ENCODE results near the gene ETF1. TPM values are rescaled to one million over a fixed set of nuclear protein-coding genes. Genes with fewer than 3 reads are reported as not detected.
"Not testable (repeated sequence)": the region's sequence is repeated elsewhere in the genome, so short reads cannot be mapped to it uniquely, and the experiment has no call there.

The ETF1 gene
- total RNA-seq, 1 donor, result 113 TPM

- Histone ChIP-seq H4K20me1 (ENCODE audit: insufficient read depth, low read length) (peaks cover 22% of the 10 kb centered on the region), H3K79me2 (ENCODE audit: insufficient read depth, low read length) (peaks cover 74% of the 10 kb centered on the region), H2AFZ (ENCODE audit: low read length) (no peak overlapping the region), H3K9me3 (ENCODE audit: low read depth, low read length) (no peaks in the 10 kb centered on the region), H3K36me3 (ENCODE audit: insufficient read depth, low read length) (peaks cover 80% of the 10 kb centered on the region), H3K4me3 (ENCODE audit: insufficient read depth, low read length) (no peak overlapping the region), H3K27me3 (ENCODE audit: insufficient read depth, low read length) (no peaks in the 10 kb centered on the region), H3K27ac (ENCODE audit: low read depth, low read length) (no peak overlapping the region), H3K4me1 (ENCODE audit: insufficient read depth, low read length) (peaks cover 10% of the 10 kb centered on the region), H3K4me2 (ENCODE audit: insufficient read depth, low read length) (no peak overlapping the region)
- no peak for DNase-seq (ENCODE audit: insufficient read length, low spot score, missing footprints)
- TF ChIP-seq CTCF (IDR thresholded peaks at IDR 0.05; ENCODE audit: extremely low read depth, low read depth, low read length), result no peak
Observed at GRCh38 chr5:138515556-138516245, 27.3 kb downstream of the ETF1 start.

GRCh38 chr5:138514021-138514420 is 29.0 kb downstream of the ETF1 start:
- Histone ChIP-seq H3K79me2 (ENCODE audit: insufficient read depth, low read length) (peaks cover 61% of the 10 kb centered on the region), H3K36me3 (ENCODE audit: insufficient read depth, low read length) (peaks cover 87% of the 10 kb centered on the region), H3K9me3 (ENCODE audit: low read depth, low read length) (no peaks in the 10 kb centered on the region), H3K4me1 (ENCODE audit: insufficient read depth, low read length) (peaks cover 4% of the 10 kb centered on the region), H3K4me3 (ENCODE audit: insufficient read depth, low read length) (no peak overlapping the region), H4K20me1 (ENCODE audit: insufficient read depth, low read length) (peaks cover 21% of the 10 kb centered on the region), H2AFZ (ENCODE audit: low read length) (no peak overlapping the region), H3K4me2 (ENCODE audit: insufficient read depth, low read length) (no peak overlapping the region), H3K27me3 (ENCODE audit: insufficient read depth, low read length) (no peaks in the 10 kb centered on the region), H3K27ac (ENCODE audit: low read depth, low read length) (no peak overlapping the region)
- no peak for TF ChIP-seq CTCF (IDR thresholded peaks at IDR 0.05; ENCODE audit: extremely low read depth, low read depth, low read length)
- DNase-seq (ENCODE audit: insufficient read length, low spot score, missing footprints), result no peak

GRCh38 chr5:138508958-138509357 is 34.1 kb downstream of the ETF1 start:
- Histone ChIP-seq H3K79me2 (ENCODE audit: insufficient read depth, low read length) (peaks cover 16% of the 10 kb centered on the region), H3K27me3 (ENCODE audit: insufficient read depth, low read length) (no peaks in the 10 kb centered on the region), H3K4me2 (ENCODE audit: insufficient read depth, low read length) (no peak overlapping the region), H3K9me3 (ENCODE audit: low read depth, low read length) (no peaks in the 10 kb centered on the region), H3K4me1 (ENCODE audit: insufficient read depth, low read length) (peaks cover 11% of the 10 kb centered on the region), H3K27ac (ENCODE audit: low read depth, low read length) (no peak overlapping the region), H2AFZ (ENCODE audit: low read length) (no peak overlapping the region), H3K4me3 (ENCODE audit: insufficient read depth, low read length) (no peak overlapping the region), H4K20me1 (ENCODE audit: insufficient read depth, low read length) (peaks cover 12% of the 10 kb centered on the region), H3K36me3 (ENCODE audit: insufficient read depth, low read length) (peaks cover 74% of the 10 kb centered on the region)
- TF ChIP-seq CTCF (IDR thresholded peaks at IDR 0.05; ENCODE audit: extremely low read depth, low read depth, low read length), result no peak
- DNase-seq (ENCODE audit: insufficient read length, low spot score, missing footprints), result no peak

GRCh38 chr5:138507485-138507884 is 35.6 kb downstream of the ETF1 start:
- not testable (repeated sequence) for H3K4me2 ChIP-seq (ENCODE audit: insufficient read depth, low read length)
- H3K36me3 ChIP-seq (ENCODE audit: insufficient read depth, low read length), result peaks cover 59% of the 10 kb centered on the region
- peaks cover 14% of the 10 kb centered on the region for H4K20me1 ChIP-seq (ENCODE audit: insufficient read depth, low read length)

More at GRCh38 chr5:138507485-138507884, 35.6 kb downstream of the ETF1 start:
- H3K4me3 ChIP-seq (ENCODE audit: insufficient read depth, low read length); H3K27ac ChIP-seq (ENCODE audit: low read depth, low read length); H3K27me3 ChIP-seq (ENCODE audit: insufficient read depth, low read length); H2AFZ ChIP-seq (ENCODE audit: low read length); DNase-seq (ENCODE audit: insufficient read length, low spot score, missing footprints); H3K9me3 ChIP-seq (ENCODE audit: low read depth, low read length): not testable (repeated sequence)
- Histone ChIP-seq H3K79me2 (ENCODE audit: insufficient read depth, low read length) (peaks cover 11% of the 10 kb centered on the region), H3K4me1 (ENCODE audit: insufficient read depth, low read length) (peaks cover 11% of the 10 kb centered on the region)
